Stimulated activated naive CD8-positive, alpha-beta T cell treated with anti-CD3 and anti-CD28 coated beads, Interleukin-15, Interleukin-2, amounts not matched to agents 100 U/mL and 50 U/mL, for 24 hours (primary cell): ENCODE measurements around the gene PCSK1.
"Not testable (repeated sequence)": the region's sequence is repeated elsewhere in the genome, so short reads cannot be mapped to it uniquely, and the experiment has no call there.

Experiments used
- ATAC-seq: fragments of 150-1000 bp; cut with Tn5 transposase; one replicate; pipeline ENCODE4 v1.10.0; 2021
- DNase-seq: peaks from one replicate; pipeline ENCODE4 v3.0.0; 2021

The PCSK1 gene

DNA sequence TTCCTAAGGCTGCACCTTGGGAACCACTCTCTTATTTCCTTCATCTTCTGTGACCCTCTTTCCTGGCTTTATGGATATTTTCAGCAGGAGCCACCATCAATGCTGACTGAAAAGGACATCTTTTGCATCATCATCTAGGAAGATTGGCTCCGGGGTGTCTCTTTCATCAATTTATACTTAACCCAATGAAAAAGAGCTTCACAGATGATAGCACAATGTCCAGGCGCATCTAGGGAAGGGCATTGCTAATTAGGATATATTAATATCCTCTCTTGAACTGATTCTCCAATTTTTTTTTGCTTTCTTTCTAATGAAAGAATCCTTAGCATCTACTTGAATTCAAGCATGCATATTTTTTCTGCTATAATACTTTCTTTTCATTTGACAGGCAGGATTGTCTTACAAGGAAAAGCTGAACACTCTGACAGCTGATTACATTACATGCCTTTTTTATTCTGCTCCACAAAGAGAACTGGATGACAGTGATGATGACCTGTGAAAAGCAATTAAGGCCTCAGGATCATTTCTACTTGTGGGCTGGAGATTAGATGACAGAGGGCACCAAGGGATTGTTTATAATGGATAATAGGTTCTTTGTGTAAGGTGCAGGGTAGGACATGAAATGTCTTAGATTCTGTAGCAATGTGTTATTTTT lies 60.2 kb downstream of the PCSK1 start:
- DNase-seq, result no peak
- no peak for ATAC-seq

DNA sequence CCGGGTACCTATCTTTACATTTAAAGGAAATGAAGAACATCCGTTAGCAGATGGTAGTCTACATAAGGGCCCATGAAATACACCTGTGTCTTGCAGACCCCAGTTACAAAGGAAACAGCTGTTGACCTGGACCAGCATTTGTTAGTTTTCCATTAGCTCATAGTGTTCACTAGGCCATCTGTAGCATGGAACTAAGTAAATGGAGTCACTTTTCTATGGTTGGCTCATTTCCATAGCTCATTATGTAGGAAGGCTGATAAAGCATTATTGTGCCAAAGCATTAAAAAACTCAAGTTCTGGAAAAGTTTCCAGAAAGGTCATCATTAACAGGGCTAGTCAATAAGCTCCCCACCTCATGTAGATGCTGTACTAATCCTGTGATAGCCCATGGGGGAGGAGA lies 62.1 kb downstream of the PCSK1 start:
- DNase-seq (no peak), ATAC-seq (no peak)

DNA sequence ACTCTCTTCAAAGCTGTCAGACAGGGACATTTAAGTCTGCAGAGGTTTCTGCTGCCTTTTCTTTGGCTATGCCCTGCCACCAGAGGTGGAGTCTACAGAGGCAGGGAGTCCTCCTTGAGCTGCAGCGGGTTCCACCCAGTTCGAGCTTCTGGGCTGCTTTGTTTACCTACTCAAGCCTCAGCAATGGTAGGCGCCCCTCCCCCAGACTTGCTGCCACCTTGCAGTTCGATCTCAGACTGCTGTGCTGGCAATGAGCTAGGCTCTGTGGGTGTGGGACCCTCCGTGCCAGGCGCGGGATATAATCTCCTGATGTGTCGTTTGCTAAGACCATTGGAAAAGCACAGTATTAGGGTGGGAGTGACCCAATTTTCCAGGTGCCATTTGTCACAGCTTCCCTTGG lies 65.7 kb downstream of the PCSK1 start:
- DNase-seq, ATAC-seq: not testable (repeated sequence)

DNA sequence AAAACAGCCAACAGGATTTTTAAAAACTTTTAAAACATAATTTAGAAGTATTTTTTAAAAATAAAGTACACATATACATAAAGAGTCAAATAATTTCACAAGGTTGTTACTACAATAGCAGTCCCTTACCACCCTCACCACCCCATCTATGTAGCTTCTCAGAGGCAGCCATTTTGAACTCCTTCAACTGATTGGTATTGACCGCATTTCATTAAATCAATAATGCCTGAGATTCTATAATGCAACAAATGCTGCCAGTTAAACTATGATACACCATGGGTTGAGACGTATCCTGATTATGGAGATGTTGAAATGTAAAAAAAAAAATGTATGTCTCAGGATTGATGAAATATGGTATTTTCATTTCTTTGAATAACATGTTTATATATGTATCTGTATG lies 78.8 kb downstream of the PCSK1 start:
- ATAC-seq (no peak), DNase-seq (no peak)

DNA sequence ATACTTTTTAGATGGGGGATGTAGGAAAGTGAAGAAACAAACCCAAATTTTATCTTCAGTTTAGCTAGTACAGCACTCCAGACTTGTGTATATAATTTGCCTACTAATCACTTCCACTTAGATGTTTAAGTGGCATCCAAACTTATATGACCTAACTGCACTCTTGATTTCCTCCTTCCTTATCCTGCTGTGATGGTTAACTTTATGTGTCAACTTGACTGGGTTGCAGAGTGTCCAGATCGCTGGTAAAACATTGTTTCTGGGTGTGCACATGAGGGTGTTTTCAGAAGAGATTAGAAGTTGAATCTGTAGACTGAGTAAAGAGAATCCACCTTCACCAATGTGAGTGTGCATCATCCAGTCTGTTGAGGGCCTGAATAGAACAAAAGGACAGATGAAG lies 79.8 kb downstream of the PCSK1 start:
- ATAC-seq, result no peak
- no peak for DNase-seq

DNA sequence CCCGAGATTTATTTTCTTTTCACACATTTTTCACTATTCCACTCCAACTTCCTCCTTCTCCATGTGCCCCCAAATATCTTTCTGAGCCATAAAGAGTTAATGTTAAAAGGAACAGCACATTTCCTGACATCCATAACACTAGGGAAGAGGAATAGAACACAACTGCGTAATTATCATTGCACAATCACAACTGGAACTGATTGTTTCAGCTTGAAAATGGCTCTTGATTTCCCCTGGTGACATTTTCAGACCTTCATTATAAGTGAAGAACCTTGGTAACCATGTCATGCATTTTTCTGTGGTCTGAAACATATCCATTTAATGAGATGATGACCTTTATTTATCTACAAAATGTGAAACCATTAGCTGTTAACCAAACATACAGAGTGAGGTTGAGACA lies 82.4 kb downstream of the PCSK1 start:
- no peak for ATAC-seq
- DNase-seq, result no peak

DNA sequence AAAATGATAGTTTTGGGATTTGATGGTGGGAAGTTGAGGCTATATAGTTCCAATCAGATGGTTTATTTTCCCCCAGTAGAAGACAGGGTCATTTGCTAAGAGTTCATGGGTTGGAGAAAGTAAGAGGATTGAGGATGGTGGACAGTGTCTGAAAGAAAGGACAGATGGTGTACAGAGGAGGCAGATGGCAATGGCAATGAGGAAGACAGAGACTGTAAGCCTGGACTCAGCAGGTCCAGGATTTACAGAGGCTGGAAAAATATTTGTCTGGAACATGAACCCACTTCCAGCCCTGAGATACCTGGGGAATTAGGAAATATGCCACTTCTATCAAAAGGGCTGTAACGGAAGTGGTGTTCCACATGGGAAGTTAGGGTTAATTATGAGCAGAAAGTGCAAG lies 84.5 kb downstream of the PCSK1 start:
- DNase-seq (no peak), ATAC-seq (no peak)

DNA sequence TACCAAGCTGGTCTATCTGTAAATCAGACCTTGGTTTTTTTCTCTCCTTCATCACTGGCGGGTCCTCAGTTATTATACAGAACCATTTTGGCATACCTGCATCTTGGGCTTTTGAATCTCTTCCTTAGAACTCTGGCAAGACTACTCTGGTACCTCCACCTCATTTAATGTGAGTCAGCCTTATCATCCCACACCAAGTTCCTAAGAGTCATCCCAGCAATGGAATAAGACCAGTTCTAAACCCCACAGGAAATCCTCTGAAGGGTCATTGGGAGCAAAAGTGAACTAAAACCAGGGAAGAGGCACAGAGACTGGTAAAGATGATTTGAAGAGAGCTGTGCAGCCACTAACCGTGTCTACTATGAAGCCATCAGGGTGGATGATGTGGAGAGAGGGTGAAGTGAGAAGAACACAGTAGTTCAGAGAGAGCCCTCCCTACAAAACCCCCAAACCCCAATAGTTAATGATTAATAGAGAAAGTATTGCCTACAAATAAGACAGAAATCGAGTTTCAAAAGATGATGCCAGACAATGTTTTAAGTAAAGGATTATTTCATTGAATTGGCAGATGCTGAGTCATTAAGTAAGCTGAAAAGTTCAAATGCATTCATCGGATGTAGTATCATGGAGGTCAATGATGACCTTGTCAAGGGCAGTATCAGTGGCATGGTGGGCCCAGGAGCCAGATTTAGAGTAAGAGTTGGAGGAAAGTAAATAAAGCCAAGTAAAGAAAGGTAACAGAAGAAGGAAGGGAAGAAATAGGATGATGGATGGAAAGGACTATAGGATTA lies 85.4 kb downstream of the PCSK1 start:
- ATAC-seq, result no peak
- DNase-seq, result no peak

DNA sequence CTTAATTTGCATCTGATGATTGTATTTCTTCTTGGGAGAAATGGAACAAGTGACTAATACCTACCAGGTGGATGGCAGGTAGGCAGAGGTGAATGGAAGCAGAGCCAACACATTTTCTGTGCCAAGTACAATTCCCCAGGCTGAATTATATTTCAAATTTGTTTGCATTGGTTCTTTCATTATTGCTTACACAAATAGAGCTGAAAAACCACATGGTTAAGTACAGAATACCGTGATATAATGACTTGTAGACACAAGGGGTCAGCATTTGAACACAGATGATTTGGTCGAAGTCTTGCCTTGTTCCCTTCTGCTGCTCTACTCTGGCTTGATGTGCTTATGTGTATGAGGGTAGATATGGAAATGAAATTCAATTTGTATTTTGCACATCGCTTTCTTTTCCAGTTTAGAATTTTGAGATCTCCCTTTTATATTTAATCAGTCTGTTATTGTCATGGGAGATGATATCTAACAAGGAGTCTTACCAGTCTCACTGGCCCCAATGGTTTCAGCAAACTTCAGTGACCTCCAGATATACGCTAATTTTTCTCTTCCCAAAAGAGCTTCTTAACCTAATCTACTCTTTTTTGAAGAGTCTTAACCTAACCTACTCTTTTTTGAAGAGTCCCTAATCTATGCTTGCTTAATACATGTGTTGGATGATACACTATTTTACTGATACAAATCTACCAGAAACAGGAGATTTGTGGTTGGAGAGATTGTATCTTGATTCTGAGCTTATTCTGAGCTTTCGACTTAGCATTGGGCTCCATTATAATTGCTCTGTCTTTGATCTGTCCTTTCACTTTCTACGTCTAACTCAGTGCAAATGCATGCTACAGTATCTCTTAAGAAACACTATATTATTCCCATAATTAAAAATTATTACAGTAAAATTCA lies 88.1 kb downstream of the PCSK1 start:
- no peak for DNase-seq
- ATAC-seq, result peak; percentile 79

DNA sequence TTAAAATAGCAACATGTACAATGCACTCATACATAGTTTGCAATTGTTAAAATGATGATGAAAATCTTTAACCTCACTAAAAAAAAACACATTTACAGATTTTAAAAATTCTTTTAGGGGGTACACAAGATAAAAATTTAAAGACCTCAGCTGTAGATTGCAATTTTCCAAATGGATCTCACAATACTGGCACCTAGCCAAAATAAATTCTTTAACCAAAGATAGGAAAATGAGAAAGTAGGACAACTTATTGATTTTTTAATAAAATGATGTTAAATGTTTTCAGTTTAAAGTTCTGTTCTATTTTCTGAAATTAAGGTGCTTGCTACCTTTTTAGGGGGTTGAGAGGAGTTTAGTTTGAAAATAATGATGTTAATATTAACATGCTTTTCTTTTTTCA lies 90.0 kb downstream of the PCSK1 start:
- ATAC-seq, result no peak
- no peak for DNase-seq

DNA sequence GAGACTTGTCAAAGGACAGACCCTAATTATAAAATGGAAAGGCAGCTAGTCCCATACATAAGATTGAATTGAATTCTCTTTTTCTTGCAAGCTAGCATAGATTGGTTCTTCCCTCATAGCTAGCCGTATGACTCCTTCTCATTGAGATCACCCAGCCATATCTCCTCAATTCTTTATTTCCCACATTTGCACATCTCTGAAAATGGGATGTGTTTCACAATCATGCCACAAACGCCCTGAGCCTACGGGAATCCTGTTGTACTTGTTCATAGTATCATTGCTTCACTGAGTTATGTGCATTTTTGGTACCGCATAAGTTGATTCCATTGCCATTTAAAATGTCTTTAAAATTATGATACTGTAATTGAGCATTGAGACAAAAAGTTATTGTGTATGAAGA lies 90.5 kb downstream of the PCSK1 start:
- ATAC-seq (no peak), DNase-seq (no peak)
